ENCODE results near the gene FIBCD1.

GRCh38 chr9:130892477-130893304, 46.4 kb downstream of the FIBCD1 start:
- no peak for TF ChIP-seq EZH2 (IDR thresholded peaks at IDR 0.05; ENCODE audit: insufficient read depth, poor library complexity, severe bottlenecking)
- TF ChIP-seq EZH2phosphoT487 (IDR thresholded peaks at IDR 0.05; ENCODE audit: insufficient read depth, low read depth): no peak
